ENCODE measurements around the gene PFKP.

GRCh38 chr10:3045471-3046209 lies 21.7 kb upstream of the PFKP start:
- TF ChIP-seq, protein P1, sequence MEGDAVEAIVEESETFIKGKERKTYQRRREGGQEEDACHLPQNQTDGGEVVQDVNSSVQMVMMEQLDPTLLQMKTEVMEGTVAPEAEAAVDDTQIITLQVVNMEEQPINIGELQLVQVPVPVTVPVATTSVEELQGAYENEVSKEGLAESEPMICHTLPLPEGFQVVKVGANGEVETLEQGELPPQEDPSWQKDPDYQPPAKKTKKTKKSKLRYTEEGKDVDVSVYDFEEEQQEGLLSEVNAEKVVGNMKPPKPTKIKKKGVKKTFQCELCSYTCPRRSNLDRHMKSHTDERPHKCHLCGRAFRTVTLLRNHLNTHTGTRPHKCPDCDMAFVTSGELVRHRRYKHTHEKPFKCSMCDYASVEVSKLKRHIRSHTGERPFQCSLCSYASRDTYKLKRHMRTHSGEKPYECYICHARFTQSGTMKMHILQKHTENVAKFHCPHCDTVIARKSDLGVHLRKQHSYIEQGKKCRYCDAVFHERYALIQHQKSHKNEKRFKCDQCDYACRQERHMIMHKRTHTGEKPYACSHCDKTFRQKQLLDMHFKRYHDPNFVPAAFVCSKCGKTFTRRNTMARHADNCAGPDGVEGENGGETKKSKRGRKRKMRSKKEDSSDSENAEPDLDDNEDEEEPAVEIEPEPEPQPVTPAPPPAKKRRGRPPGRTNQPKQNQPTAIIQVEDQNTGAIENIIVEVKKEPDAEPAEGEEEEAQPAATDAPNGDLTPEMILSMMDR (conservative IDR thresholded peaks at IDR 0.05; ENCODE audit: low read depth, low read length), result no peak
- no peak for TF ChIP-seq EZH2phosphoT487 (IDR thresholded peaks at IDR 0.05; ENCODE audit: borderline replicate concordance, low read length)
